Measurements from ENCODE around the gene CARD9.

CARD9 gene

GRCh38 chr9:136325358-136325757 is 48.1 kb downstream of the CARD9 start:
- Histone ChIP-seq H3K27me3 (ENCODE audit: control insufficient read depth in 1 of 2, insufficient read depth in 1 of 2, low read length in 2 of 2) (peaks cover 0 to 16% of the 10 kb centered on the region in 2 experiments), H3K4me3 (ENCODE audit: insufficient read depth in 1 of 2, low read depth in 1 of 2, low read length in 2 of 2) (no peak overlapping the region), H2BK15ac (ENCODE audit: low read depth, poor library complexity, severe bottlenecking) (peak overlapping the region; percentile 92), H2BK120ac (ENCODE audit: low read depth, low read length) (peak overlapping the region; percentile 45), H2AFZ (ENCODE audit: low read depth, low read length) (no peak overlapping the region), H3K4me2 (ENCODE audit: low read length, poor library complexity, severe bottlenecking) (no peak overlapping the region), H2BK5ac (ENCODE audit: low read depth, low read length, poor library complexity, severe bottlenecking) (no peak overlapping the region), H3K27ac (ENCODE audit: low read length, poor library complexity, severe bottlenecking) (no peak overlapping the region), H2AK5ac (ENCODE audit: low read length, severe bottlenecking) (peak overlapping the region; percentile 78), H3K18ac (ENCODE audit: low read depth in 1 of 2, low read length in 2 of 2) (peak overlapping the region; percentile 93 to 97), H4K91ac (ENCODE audit: low read length) (peak overlapping the region; percentile 99), H4K8ac (ENCODE audit: low read length) (peak overlapping the region; percentile 78), H3K36me3 (ENCODE audit: control insufficient read depth in 1 of 2, insufficient read depth in 2 of 2, low read depth in 1 of 2, low read length in 2 of 2) (peaks cover 0 to 9% of the 10 kb centered on the region in 2 experiments), H3K9ac (ENCODE audit: low read length) (peak overlapping the region; percentile 79), H3K4ac (ENCODE audit: low read depth in 1 of 2, low read length in 2 of 2) (peak overlapping the region; percentile 16 to 98), H3K9me3 (ENCODE audit: control insufficient read depth, low read length) (no peaks in the 10 kb centered on the region), H2BK12ac (ENCODE audit: low read length in 2 of 2) (peak overlapping the region in 1 of 2 experiments; percentile 47), H3K23ac (ENCODE audit: low read length in 2 of 2) (no peak overlapping the region), H3K79me1 (replicated peaks; ENCODE audit: low read length, poor library complexity, severe bottlenecking) (no peaks in the 10 kb centered on the region), H3K14ac (ENCODE audit: low read length in 2 of 2) (peak overlapping the region in 1 of 2 experiments; percentile 94), H3K4me1 (ENCODE audit: control insufficient read depth, insufficient read depth, low read depth, low read length) (peaks cover 44% of the 10 kb centered on the region)
- WGBS, result 95% methylated on average over 13 of the region's 13 CpGs
- no peak for DNase-seq

- no peak overlapping the region for H3K23ac ChIP-seq (ENCODE audit: low read length in 2 of 2)
- H3K4me3 ChIP-seq (ENCODE audit: insufficient read depth in 1 of 2, low read depth in 1 of 2, low read length in 2 of 2), result no peak overlapping the region
- peaks cover 0 to 16% of the 10 kb centered on the region in 2 experiments for H3K27me3 ChIP-seq (ENCODE audit: control insufficient read depth in 1 of 2, insufficient read depth in 1 of 2, low read length in 2 of 2)
- H2BK5ac ChIP-seq (ENCODE audit: low read depth, low read length, poor library complexity, severe bottlenecking), result no peak overlapping the region
- H3K4me1 ChIP-seq (ENCODE audit: control insufficient read depth, insufficient read depth, low read depth, low read length), result peaks cover 38% of the 10 kb centered on the region
- peaks cover 0 to 4% of the 10 kb centered on the region in 2 experiments for H3K36me3 ChIP-seq (ENCODE audit: control insufficient read depth in 1 of 2, insufficient read depth in 2 of 2, low read depth in 1 of 2, low read length in 2 of 2)
- H3K9me3 ChIP-seq (ENCODE audit: control insufficient read depth, low read length), result no peaks in the 10 kb centered on the region
- H3K4me2 ChIP-seq (ENCODE audit: low read length, poor library complexity, severe bottlenecking), result no peak overlapping the region
- WGBS, result 86% methylated on average over 24 of the region's 24 CpGs
- H3K79me1 ChIP-seq (replicated peaks; ENCODE audit: low read length, poor library complexity, severe bottlenecking), result no peaks in the 10 kb centered on the region
- no peak overlapping the region for H2AFZ ChIP-seq (ENCODE audit: low read depth, low read length)
- DNase-seq, result no peak
- peak overlapping the region; percentile 7 to 95 for H2BK12ac ChIP-seq (ENCODE audit: low read length in 2 of 2)
- peak overlapping the region; percentile 59 for H2BK120ac ChIP-seq (ENCODE audit: low read depth, low read length)
- H2AK5ac ChIP-seq (ENCODE audit: low read length, severe bottlenecking), result peak overlapping the region; percentile 78
- peak overlapping the region; percentile 34 for H4K91ac ChIP-seq (ENCODE audit: low read length)
- peak overlapping the region; percentile 93 to 97 for H3K18ac ChIP-seq (ENCODE audit: low read depth in 1 of 2, low read length in 2 of 2)
- H3K14ac ChIP-seq (ENCODE audit: low read length in 2 of 2), result peak overlapping the region in 1 of 2 experiments; percentile 94
- H3K9ac ChIP-seq (ENCODE audit: low read length), result no peak overlapping the region
- H3K4ac ChIP-seq (ENCODE audit: low read depth in 1 of 2, low read length in 2 of 2), result peak overlapping the region; percentile 1 to 37
- H2BK15ac ChIP-seq (ENCODE audit: low read depth, poor library complexity, severe bottlenecking), result peak overlapping the region; percentile 92
- no peak overlapping the region for H3K27ac ChIP-seq (ENCODE audit: low read length, poor library complexity, severe bottlenecking)
- H4K8ac ChIP-seq (ENCODE audit: low read length), result no peak overlapping the region
These were observed 48.8 kb downstream of the CARD9 start for GRCh38 chr9:136324501-136325300.

- Histone ChIP-seq H3K4me3 (ENCODE audit: insufficient read depth in 1 of 2, low read depth in 1 of 2, low read length in 2 of 2) (no peak overlapping the region), H3K14ac (ENCODE audit: low read length in 2 of 2) (no peak overlapping the region), H4K8ac (ENCODE audit: low read length) (no peak overlapping the region), H3K9ac (ENCODE audit: low read length) (no peak overlapping the region), H3K79me1 (replicated peaks; ENCODE audit: low read length, poor library complexity, severe bottlenecking) (no peaks in the 10 kb centered on the region), H2BK5ac (ENCODE audit: low read depth, low read length, poor library complexity, severe bottlenecking) (no peak overlapping the region), H4K91ac (ENCODE audit: low read length) (peak overlapping the region; percentile 23), H3K18ac (ENCODE audit: low read depth in 1 of 2, low read length in 2 of 2) (no peak overlapping the region), H2AK5ac (ENCODE audit: low read length, severe bottlenecking) (no peak overlapping the region), H2AFZ (ENCODE audit: low read depth, low read length) (no peak overlapping the region), H3K36me3 (ENCODE audit: control insufficient read depth in 1 of 2, insufficient read depth in 2 of 2, low read depth in 1 of 2, low read length in 2 of 2) (no peaks in the 10 kb centered on the region), H3K27ac (ENCODE audit: low read length, poor library complexity, severe bottlenecking) (no peak overlapping the region), H2BK15ac (ENCODE audit: low read depth, poor library complexity, severe bottlenecking) (no peak overlapping the region), H3K4me1 (ENCODE audit: control insufficient read depth, insufficient read depth, low read depth, low read length) (peaks cover 29% of the 10 kb centered on the region), H3K23ac (ENCODE audit: low read length in 2 of 2) (no peak overlapping the region), H3K9me3 (ENCODE audit: control insufficient read depth, low read length) (no peaks in the 10 kb centered on the region), H3K4me2 (ENCODE audit: low read length, poor library complexity, severe bottlenecking) (no peak overlapping the region), H3K27me3 (ENCODE audit: control insufficient read depth in 1 of 2, insufficient read depth in 1 of 2, low read length in 2 of 2) (peaks cover 0 to 16% of the 10 kb centered on the region in 2 experiments), H2BK120ac (ENCODE audit: low read depth, low read length) (no peak overlapping the region), H2BK12ac (ENCODE audit: low read length in 2 of 2) (peak overlapping the region in 1 of 2 experiments; percentile 55), H3K4ac (ENCODE audit: low read depth in 1 of 2, low read length in 2 of 2) (no peak overlapping the region)
- no peak for DNase-seq
- WGBS, result 95% methylated on average over 17 of the region's 17 CpGs
These were observed 50.1 kb downstream of the CARD9 start for GRCh38 chr9:136323371-136323789.

GRCh38 chr9:136322756-136323330 is 50.6 kb downstream of the CARD9 start:
- no peak overlapping the region for H3K18ac ChIP-seq (ENCODE audit: low read depth in 1 of 2, low read length in 2 of 2)
- 93% methylated on average over 23 of the region's 23 CpGs for WGBS
- H4K8ac ChIP-seq (ENCODE audit: low read length), result no peak overlapping the region
- H3K4ac ChIP-seq (ENCODE audit: low read depth in 1 of 2, low read length in 2 of 2), result no peak overlapping the region
- H3K79me1 ChIP-seq (replicated peaks; ENCODE audit: low read length, poor library complexity, severe bottlenecking), result no peaks in the 10 kb centered on the region
- no peak for DNase-seq
- H2BK120ac ChIP-seq (ENCODE audit: low read depth, low read length), result no peak overlapping the region
- peaks cover 28% of the 10 kb centered on the region for H3K4me1 ChIP-seq (ENCODE audit: control insufficient read depth, insufficient read depth, low read depth, low read length)
- H4K91ac ChIP-seq (ENCODE audit: low read length), result peak overlapping the region; percentile 16
- no peak overlapping the region for H3K14ac ChIP-seq (ENCODE audit: low read length in 2 of 2)
- no peaks in the 10 kb centered on the region for H3K36me3 ChIP-seq (ENCODE audit: control insufficient read depth in 1 of 2, insufficient read depth in 2 of 2, low read depth in 1 of 2, low read length in 2 of 2)
- no peak overlapping the region for H2AFZ ChIP-seq (ENCODE audit: low read depth, low read length)
- H2BK12ac ChIP-seq (ENCODE audit: low read length in 2 of 2), result peak overlapping the region in 1 of 2 experiments; percentile 8
- H2BK5ac ChIP-seq (ENCODE audit: low read depth, low read length, poor library complexity, severe bottlenecking), result no peak overlapping the region
- no peak overlapping the region for H2AK5ac ChIP-seq (ENCODE audit: low read length, severe bottlenecking)
- peak overlapping the region; percentile 26 for H2BK15ac ChIP-seq (ENCODE audit: low read depth, poor library complexity, severe bottlenecking)
- H3K27ac ChIP-seq (ENCODE audit: low read length, poor library complexity, severe bottlenecking), result no peak overlapping the region
- H3K4me2 ChIP-seq (ENCODE audit: low read length, poor library complexity, severe bottlenecking), result no peak overlapping the region
- H3K23ac ChIP-seq (ENCODE audit: low read length in 2 of 2), result no peak overlapping the region
- no peaks in the 10 kb centered on the region for H3K9me3 ChIP-seq (ENCODE audit: control insufficient read depth, low read length)
- H3K4me3 ChIP-seq (ENCODE audit: insufficient read depth in 1 of 2, low read depth in 1 of 2, low read length in 2 of 2), result no peak overlapping the region
- peaks cover 0 to 16% of the 10 kb centered on the region in 2 experiments for H3K27me3 ChIP-seq (ENCODE audit: control insufficient read depth in 1 of 2, insufficient read depth in 1 of 2, low read length in 2 of 2)
- H3K9ac ChIP-seq (ENCODE audit: low read length), result no peak overlapping the region
